ENCODE results near the gene PHACTR3.

PHACTR3 gene

GRCh38 chr20:59667981-59668515, 63.7 kb downstream of the PHACTR3 start:
- H3K27me3 ChIP-seq (ENCODE audit: control insufficient read depth, low read length) = no peaks in the 10 kb centered on the region
- no peaks in the 10 kb centered on the region for H3K36me3 ChIP-seq (ENCODE audit: control insufficient read depth, low read length)
- H3K4me2 ChIP-seq (ENCODE audit: low read length) = no peak overlapping the region
- H4K20me1 ChIP-seq (ENCODE audit: control insufficient read depth, insufficient read depth, low read depth, low read length) = no peaks in the 10 kb centered on the region
- no peak overlapping the region for H3K4me3 ChIP-seq (ENCODE audit: low read length)
- H3K9me2 ChIP-seq (replicated peaks; ENCODE audit: control insufficient read depth, low read length) = no peaks in the 10 kb centered on the region
- no peaks in the 10 kb centered on the region for H3K9me3 ChIP-seq (ENCODE audit: control insufficient read depth, insufficient read depth, low read length)
- TF ChIP-seq EZH2phosphoT487 (IDR thresholded peaks at IDR 0.05; ENCODE audit: borderline replicate concordance, low read length) = no peak
- no peak for TF ChIP-seq CTCF (IDR thresholded peaks at IDR 0.05; ENCODE audit: low read depth, low read length, poor library complexity, severe bottlenecking)
- no peaks in the 10 kb centered on the region for H3K4me1 ChIP-seq (ENCODE audit: control insufficient read depth, low read length)
- no peaks in the 10 kb centered on the region for H3F3A ChIP-seq (ENCODE audit: control insufficient read depth, insufficient read depth)
- no peak overlapping the region for H3K27ac ChIP-seq (ENCODE audit: low read depth, low read length)
- no peaks in the 10 kb centered on the region for H3K79me2 ChIP-seq (ENCODE audit: control insufficient read depth, low read length)

- H3K27me3 ChIP-seq (ENCODE audit: control insufficient read depth, low read length) = no peaks in the 10 kb centered on the region
- H3K36me3 ChIP-seq (ENCODE audit: control insufficient read depth, low read length) = no peaks in the 10 kb centered on the region
- no peak overlapping the region for H3K4me2 ChIP-seq (ENCODE audit: low read length)
- H3F3A ChIP-seq (ENCODE audit: control insufficient read depth, insufficient read depth) = no peaks in the 10 kb centered on the region
- H3K4me3 ChIP-seq (ENCODE audit: low read length) = no peak overlapping the region
- H3K9me3 ChIP-seq (ENCODE audit: control insufficient read depth, insufficient read depth, low read length) = no peaks in the 10 kb centered on the region
- TF ChIP-seq EZH2phosphoT487 (IDR thresholded peaks at IDR 0.05; ENCODE audit: borderline replicate concordance, low read length) (no peak), CTCF (IDR thresholded peaks at IDR 0.05; ENCODE audit: low read depth, low read length, poor library complexity, severe bottlenecking) (no peak)
- no peaks in the 10 kb centered on the region for H4K20me1 ChIP-seq (ENCODE audit: control insufficient read depth, insufficient read depth, low read depth, low read length)
- H3K9me2 ChIP-seq (replicated peaks; ENCODE audit: control insufficient read depth, low read length) = no peaks in the 10 kb centered on the region
- no peaks in the 10 kb centered on the region for H3K4me1 ChIP-seq (ENCODE audit: control insufficient read depth, low read length)
- no peak overlapping the region for H3K27ac ChIP-seq (ENCODE audit: low read depth, low read length)
- H3K79me2 ChIP-seq (ENCODE audit: control insufficient read depth, low read length) = no peaks in the 10 kb centered on the region
Observed at GRCh38 chr20:59668926-59669850, 64.8 kb downstream of the PHACTR3 start.

- Histone ChIP-seq H3K4me1 (ENCODE audit: control insufficient read depth, low read length) (no peaks in the 10 kb centered on the region), H3F3A (ENCODE audit: control insufficient read depth, insufficient read depth) (no peaks in the 10 kb centered on the region), H3K79me2 (ENCODE audit: control insufficient read depth, low read length) (no peaks in the 10 kb centered on the region), H3K9me2 (replicated peaks; ENCODE audit: control insufficient read depth, low read length) (no peaks in the 10 kb centered on the region), H3K9me3 (ENCODE audit: control insufficient read depth, insufficient read depth, low read length) (no peaks in the 10 kb centered on the region), H3K4me2 (ENCODE audit: low read length) (no peak overlapping the region), H3K4me3 (ENCODE audit: low read length) (no peak overlapping the region), H3K36me3 (ENCODE audit: control insufficient read depth, low read length) (no peaks in the 10 kb centered on the region), H3K27me3 (ENCODE audit: control insufficient read depth, low read length) (no peaks in the 10 kb centered on the region), H4K20me1 (ENCODE audit: control insufficient read depth, insufficient read depth, low read depth, low read length) (no peaks in the 10 kb centered on the region), H3K27ac (ENCODE audit: low read depth, low read length) (no peak overlapping the region)
- no peak for TF ChIP-seq CTCF (IDR thresholded peaks at IDR 0.05; ENCODE audit: low read depth, low read length, poor library complexity, severe bottlenecking)
- TF ChIP-seq EZH2phosphoT487 (IDR thresholded peaks at IDR 0.05; ENCODE audit: borderline replicate concordance, low read length) = no peak
Observed at GRCh38 chr20:59670786-59671492, 66.6 kb downstream of the PHACTR3 start.
